GM19099 (cell line): ENCODE measurements around the gene MSH5.

ENCODE experiments used
- POLR2A ChIP-seq: IDR thresholded peaks from 3 replicates; pipeline ENCODE4 v1.6.1; 2011; ENCODE audit warnings: low read depth; ENCODE audit not compliant: insufficient read length; ENCODE audit errors: extremely low read depth

MSH5 gene

GRCh38 chr6:31722173-31722572 is 17.6 kb upstream of the MSH5 start:
- TF ChIP-seq POLR2A, result no peak

GRCh38 chr6:31723245-31723979 is 16.4 kb upstream of the MSH5 start, which contains the start of gene MPIG6B:
Gene MPIG6B (plus strand): TSS chr6:31723373. CDS start chr6:31723384, 11 bp downstream.
- TF ChIP-seq POLR2A, result no peak

- TF ChIP-seq POLR2A, result no peak
Measured at GRCh38 chr6:31723980-31724691, 15.7 kb upstream of the MSH5 start.

- no peak for TF ChIP-seq POLR2A
Measured at GRCh38 chr6:31725502-31726350, 14.1 kb upstream of the MSH5 start.

- TF ChIP-seq POLR2A, result peak; percentile 34
Measured at GRCh38 chr6:31727034-31727716, 12.6 kb upstream of the MSH5 start.

- TF ChIP-seq POLR2A, result no peak
Measured at GRCh38 chr6:31727717-31728671, 11.8 kb upstream of the MSH5 start.

GRCh38 chr6:31728767-31729514 is 10.9 kb upstream of the MSH5 start, which contains the start of gene DDAH2:
Gene DDAH2 (minus strand): TSS chr6:31729299. CDS start chr6:31729161, 138 bp downstream.
- TF ChIP-seq POLR2A, result no peak

GRCh38 chr6:31729515-31729978 is 10.3 kb upstream of the MSH5 start:
- TF ChIP-seq POLR2A, result peak; percentile 49

GRCh38 chr6:31729979-31730630 is 9.7 kb upstream of the MSH5 start:
- peak; percentile 36 for TF ChIP-seq POLR2A

- TF ChIP-seq POLR2A, result no peak
Measured at GRCh38 chr6:31730631-31731086, 9.1 kb upstream of the MSH5 start.

- TF ChIP-seq POLR2A, result no peak
Measured at GRCh38 chr6:31732029-31732428, 7.8 kb upstream of the MSH5 start.

GRCh38 chr6:31733734-31734133 is 6.1 kb upstream of the MSH5 start:
- TF ChIP-seq POLR2A, result no peak

- TF ChIP-seq POLR2A, result no peak
Measured at GRCh38 chr6:31734247-31734820, 5.5 kb upstream of the MSH5 start.
